Activated CD4-positive, alpha-beta T cell treated with anti-CD3 and anti-CD28 coated beads, Interleukin-2, amount 10 ng/mL, durations not matched to agents 7 days and 5 days (primary cell): ENCODE data around the gene AADACL4. TPM values are rescaled to one million over a fixed set of nuclear protein-coding genes. Genes with fewer than 3 reads are reported as not detected.

Experiments
- CTCF ChIA-PET: fragments of 350-600 bp; sonication (Branson Sonifier 250); formaldehyde crosslinking; loops from one replicate; lab custom pipeline; 2021; ENCODE audit warnings: antibody characterized with exemption; lab: Charles Lee
- POLR2A ChIA-PET: fragments of 350-600 bp; sonication (Branson Sonifier 250); formaldehyde crosslinking; loops from one replicate; lab custom pipeline; 2021; ENCODE audit warnings: antibody characterized with exemption; lab: Charles Lee
- DNase-seq: peaks from one replicate; pipeline ENCODE4 v3.0.0-alpha.2; 2020
- H3K27ac Mint-ChIP-seq: one replicate; pipeline ENCODE4 v1.8.0; 2021; ENCODE audit warnings: mild to moderate bottlenecking, moderate library complexity, mixed read lengths
- H3K27me3 Mint-ChIP-seq: one replicate; pipeline ENCODE4 v1.8.0; 2021; ENCODE audit warnings: mixed read lengths
- H3K36me3 Mint-ChIP-seq: one replicate; pipeline ENCODE4 v1.8.0; 2021; ENCODE audit warnings: low read depth, mixed read lengths
- H3K4me1 Mint-ChIP-seq: one replicate; pipeline ENCODE4 v1.8.0; 2021; ENCODE audit warnings: mixed read lengths
- H3K4me3 Mint-ChIP-seq: one replicate; pipeline ENCODE4 v1.8.0; 2021; ENCODE audit warnings: mild to moderate bottlenecking, moderate library complexity, mixed read lengths
- H3K9me3 Mint-ChIP-seq: one replicate; pipeline ENCODE4 v1.8.0; 2021; ENCODE audit warnings: mixed read lengths
- total RNA-seq, 2 experiments: library from RNA; stranded (reverse); gene quantifications; one replicate each; pipeline ENCODE4 v1.2.3, GENCODE V29; 2021

The AADACL4 gene
- total RNA-seq, 2 experiments from 2014 or later = not detected

GRCh38 chr1:12621346-12622335, 22.2 kb upstream of the AADACL4 start:
- DNase-seq = no peak
- no peaks in the 10 kb centered on the region for H3K9me3 Mint-ChIP-seq
- H3K4me3 Mint-ChIP-seq = no peak overlapping the region
- no peaks in the 10 kb centered on the region for H3K36me3 Mint-ChIP-seq
- ChIA-PET CTCF (interaction anchor here (0.6 to 2.0 kb wide), 7 partner anchors 10 to 560 kb away, joined by 3 to 8 read pairs (median 4); no protein-coding TSS in a partner anchor), POLR2A (no interaction called here)
- H3K4me1 Mint-ChIP-seq = peaks cover 35% of the 10 kb centered on the region
- H3K27me3 Mint-ChIP-seq = no peaks in the 10 kb centered on the region
- no peak overlapping the region for H3K27ac Mint-ChIP-seq

- CTCF ChIA-PET = interaction anchor here (1.8 kb wide), 1 partner anchor 347 kb away, joined by 3 read pairs; no protein-coding TSS in a partner anchor
- Mint-ChIP-seq H3K27me3 (peaks cover 2% of the 10 kb centered on the region), H3K4me3 (no peak overlapping the region), H3K4me1 (peaks cover 38% of the 10 kb centered on the region), H3K36me3 (no peaks in the 10 kb centered on the region), H3K9me3 (no peaks in the 10 kb centered on the region), H3K27ac (no peak overlapping the region)
- POLR2A ChIA-PET = no interaction called here
- no peak for DNase-seq
Measured at GRCh38 chr1:12622506-12622905, 21.4 kb upstream of the AADACL4 start.

DNA sequence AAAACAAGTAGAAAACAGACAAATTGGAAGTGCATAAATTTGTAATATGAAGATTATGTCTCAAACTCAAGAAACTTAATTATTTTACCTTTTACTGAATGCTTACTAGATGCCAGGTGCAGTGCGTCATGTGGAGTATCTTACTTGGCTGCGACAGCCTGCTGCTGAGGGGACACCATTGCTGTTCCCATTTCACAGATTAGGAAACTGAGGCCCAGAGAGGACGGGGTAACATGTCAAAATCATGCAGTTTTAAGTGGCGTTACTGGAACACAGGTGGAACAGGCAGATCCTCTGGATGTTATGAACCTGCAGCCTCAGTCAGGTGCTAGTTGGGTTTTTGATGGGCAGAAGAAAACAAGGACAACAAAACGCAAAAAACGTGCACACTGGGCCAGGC, 18.6 kb upstream of the AADACL4 start:
- H3K4me3 Mint-ChIP-seq = no peak overlapping the region
- ChIA-PET POLR2A (no interaction called here), CTCF (no interaction called here)
- no peak for DNase-seq
- H3K27me3 Mint-ChIP-seq = peaks cover 2% of the 10 kb centered on the region
- no peaks in the 10 kb centered on the region for H3K9me3 Mint-ChIP-seq
- H3K36me3 Mint-ChIP-seq = no peaks in the 10 kb centered on the region
- H3K4me1 Mint-ChIP-seq = peaks cover 15% of the 10 kb centered on the region
- H3K27ac Mint-ChIP-seq = no peak overlapping the region

GRCh38 chr1:12626888-12627287, 17.0 kb upstream of the AADACL4 start:
- Mint-ChIP-seq H3K4me3 (no peak overlapping the region), H3K9me3 (no peaks in the 10 kb centered on the region), H3K4me1 (peaks cover 8% of the 10 kb centered on the region), H3K27me3 (peaks cover 5% of the 10 kb centered on the region), H3K36me3 (no peaks in the 10 kb centered on the region), H3K27ac (no peak overlapping the region)
- DNase-seq = no peak
- ChIA-PET CTCF (interaction anchor here (0.6 kb wide), 1 partner anchor 28 kb away, joined by 3 read pairs; no protein-coding TSS in a partner anchor), POLR2A (no interaction called here)

DNA sequence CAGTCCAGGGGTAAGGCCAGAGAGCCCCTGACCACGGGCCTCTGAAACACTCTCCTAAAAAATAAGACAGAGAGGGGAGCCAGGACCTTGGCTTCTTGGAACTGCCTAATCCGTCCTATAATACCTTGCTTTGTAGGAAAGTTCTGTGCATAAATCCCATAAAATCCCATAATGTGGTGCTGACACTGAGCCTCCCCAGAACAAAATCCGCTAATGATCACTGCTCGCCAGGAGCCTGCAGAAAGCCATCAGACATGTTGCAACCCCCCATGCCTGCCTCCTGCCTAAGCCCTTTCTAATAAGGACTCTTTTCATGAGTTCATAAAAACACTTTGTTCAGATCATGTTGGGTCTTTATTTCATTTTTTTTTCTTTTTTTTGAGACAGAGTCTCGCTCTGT, 16.6 kb upstream of the AADACL4 start:
- Mint-ChIP-seq H3K36me3 (no peaks in the 10 kb centered on the region), H3K27ac (no peak overlapping the region), H3K4me1 (peaks cover 8% of the 10 kb centered on the region), H3K4me3 (no peak overlapping the region), H3K27me3 (peaks cover 6% of the 10 kb centered on the region), H3K9me3 (no peaks in the 10 kb centered on the region)
- CTCF ChIA-PET = interaction anchor here (0.6 kb wide), 1 partner anchor 29 kb away, joined by 3 read pairs; no protein-coding TSS in a partner anchor
- POLR2A ChIA-PET = no interaction called here
- no peak for DNase-seq

DNA sequence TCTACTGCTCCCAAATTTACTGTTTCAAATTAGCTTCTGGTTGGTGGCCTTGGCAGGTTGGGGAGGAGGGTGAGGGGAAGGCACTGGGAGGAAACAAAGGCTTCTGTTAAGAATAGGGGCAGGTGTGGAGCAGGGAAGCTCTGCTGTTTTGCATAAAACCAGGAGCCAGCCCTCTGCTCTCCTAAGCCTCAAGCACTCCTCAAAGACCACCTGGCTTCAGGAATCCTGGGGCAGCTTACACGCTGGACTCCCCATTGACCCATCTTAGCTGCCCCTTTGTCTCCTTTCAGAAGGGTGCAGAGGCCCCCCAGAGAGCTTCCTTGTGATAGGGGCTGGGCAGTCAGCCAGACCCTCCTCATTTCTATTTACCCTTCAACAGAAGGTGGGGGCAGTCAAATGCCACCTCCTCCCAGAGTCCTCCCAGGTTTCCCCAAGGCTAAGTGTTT, 14.4 kb upstream of the AADACL4 start:
- no peak overlapping the region for H3K4me3 Mint-ChIP-seq
- no peak for DNase-seq
- POLR2A ChIA-PET = no interaction called here
- no peak overlapping the region for H3K27ac Mint-ChIP-seq
- CTCF ChIA-PET = interaction anchor here (0.9 to 1.6 kb wide), 2 partner anchors 10 to 19 kb away, joined by 3 to 5 read pairs; no protein-coding TSS in a partner anchor
- peaks cover 6% of the 10 kb centered on the region for H3K27me3 Mint-ChIP-seq
- H3K9me3 Mint-ChIP-seq = no peaks in the 10 kb centered on the region
- no peaks in the 10 kb centered on the region for H3K36me3 Mint-ChIP-seq
- peaks cover 12% of the 10 kb centered on the region for H3K4me1 Mint-ChIP-seq

DNA sequence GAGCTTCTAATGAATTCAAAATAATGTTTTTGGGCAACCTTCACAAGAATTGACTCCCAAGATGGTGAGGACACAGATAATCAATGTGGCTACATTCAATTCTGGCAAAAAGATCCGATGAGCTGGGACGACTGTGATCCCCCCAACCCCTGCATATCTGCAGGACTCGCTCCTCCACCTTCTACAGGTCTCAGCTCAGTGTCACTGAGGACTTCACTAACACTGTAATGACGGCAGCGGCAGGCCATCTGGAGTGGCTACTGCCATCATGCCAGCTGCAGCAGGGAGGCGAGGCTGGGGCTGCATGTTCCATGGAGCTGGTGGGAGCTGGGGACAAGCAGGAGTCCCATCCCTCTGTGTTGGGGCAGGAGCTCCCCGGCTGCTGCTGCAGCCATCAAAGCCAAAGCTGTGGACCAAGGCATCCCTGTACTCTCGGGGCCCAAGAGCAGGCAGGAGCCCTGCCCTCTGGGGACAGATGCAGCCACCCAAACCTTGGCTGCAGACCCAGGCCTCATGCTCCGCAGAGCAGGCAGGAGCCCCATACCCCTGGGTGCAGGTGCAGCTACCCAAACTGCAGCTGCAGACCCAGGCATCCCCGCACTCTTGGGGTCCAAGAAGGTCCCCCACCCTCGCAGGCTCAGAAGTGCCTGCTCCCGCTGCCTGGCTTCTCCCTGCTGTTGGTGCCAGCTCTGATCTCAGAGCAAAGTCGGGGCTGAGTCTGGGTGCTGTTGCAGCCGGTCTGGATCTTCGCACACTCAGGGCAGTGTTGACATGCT, 13.7 kb upstream of the AADACL4 start:
- Mint-ChIP-seq H3K27me3 (peaks cover 6% of the 10 kb centered on the region), H3K4me3 (no peak overlapping the region), H3K9me3 (no peaks in the 10 kb centered on the region), H3K4me1 (peaks cover 12% of the 10 kb centered on the region), H3K36me3 (no peaks in the 10 kb centered on the region), H3K27ac (no peak overlapping the region)
- no peak for DNase-seq
- ChIA-PET CTCF (interaction anchor here (0.8 to 1.6 kb wide), 3 partner anchors 10 to 29 kb away, joined by 3 to 5 read pairs (median 3); no protein-coding TSS in a partner anchor), POLR2A (no interaction called here)

- peaks cover 12% of the 10 kb centered on the region for H3K4me1 Mint-ChIP-seq
- no peak for DNase-seq
- no peak overlapping the region for H3K27ac Mint-ChIP-seq
- H3K27me3 Mint-ChIP-seq = peaks cover 6% of the 10 kb centered on the region
- H3K9me3 Mint-ChIP-seq = no peaks in the 10 kb centered on the region
- no peak overlapping the region for H3K4me3 Mint-ChIP-seq
- POLR2A ChIA-PET = no interaction called here
- CTCF ChIA-PET = interaction anchor here (0.6 to 1.7 kb wide), 5 partner anchors 10 to 1522 kb away, joined by 3 to 4 read pairs (median 3); no protein-coding TSS in a partner anchor
- no peaks in the 10 kb centered on the region for H3K36me3 Mint-ChIP-seq
Measured at GRCh38 chr1:12630946-12631530, 12.8 kb upstream of the AADACL4 start.

- ChIA-PET CTCF (interaction anchor here (0.8 to 1.7 kb wide), 5 partner anchors 10 to 507 kb away, joined by 3 to 4 read pairs (median 3); no protein-coding TSS in a partner anchor), POLR2A (no interaction called here)
- Mint-ChIP-seq H3K27ac (no peak overlapping the region), H3K4me1 (peaks cover 12% of the 10 kb centered on the region), H3K27me3 (peaks cover 6% of the 10 kb centered on the region), H3K36me3 (no peaks in the 10 kb centered on the region), H3K9me3 (no peaks in the 10 kb centered on the region), H3K4me3 (no peak overlapping the region)
- DNase-seq = no peak
Measured at GRCh38 chr1:12631571-12631970, 12.3 kb upstream of the AADACL4 start.

- POLR2A ChIA-PET = no interaction called here
- H3K4me1 Mint-ChIP-seq = peaks cover 6% of the 10 kb centered on the region
- H3K9me3 Mint-ChIP-seq = peaks cover 7% of the 10 kb centered on the region
- no peaks in the 10 kb centered on the region for H3K36me3 Mint-ChIP-seq
- H3K27me3 Mint-ChIP-seq = peaks cover 4% of the 10 kb centered on the region
- no peak overlapping the region for H3K4me3 Mint-ChIP-seq
- no peak overlapping the region for H3K27ac Mint-ChIP-seq
- no peak for DNase-seq
- CTCF ChIA-PET = interaction anchor here (1.7 kb wide), 1 partner anchor 14 kb away, joined by 5 read pairs; no protein-coding TSS in a partner anchor
Measured at GRCh38 chr1:12634156-12634555, 9.7 kb upstream of the AADACL4 start.

- H3K36me3 Mint-ChIP-seq = no peaks in the 10 kb centered on the region
- H3K27me3 Mint-ChIP-seq = peaks cover 4% of the 10 kb centered on the region
- H3K9me3 Mint-ChIP-seq = peaks cover 13% of the 10 kb centered on the region
- H3K4me1 Mint-ChIP-seq = peaks cover 6% of the 10 kb centered on the region
- H3K4me3 Mint-ChIP-seq = no peak overlapping the region
- CTCF ChIA-PET = interaction anchor here (1.1 to 1.7 kb wide), 2 partner anchors 14 to 23 kb away, joined by 3 to 5 read pairs; no protein-coding TSS in a partner anchor
- POLR2A ChIA-PET = no interaction called here
- no peak overlapping the region for H3K27ac Mint-ChIP-seq
- DNase-seq = no peak
Measured at GRCh38 chr1:12634696-12635202, 9.1 kb upstream of the AADACL4 start.
